ENCODE measurements around the gene ADGRL3. TPM values are rescaled to one million over a fixed set of nuclear protein-coding genes. Genes with fewer than 3 reads are reported as not detected.
"Not testable (repeated sequence)": the region's sequence is repeated elsewhere in the genome, so short reads cannot be mapped to it uniquely, and the experiment has no call there.

The ADGRL3 gene
- total RNA-seq, 1 donor from 2014 or later = 3.0 TPM

- DNase-seq (no peak), ATAC-seq (ENCODE audit: poor library complexity) (no peak)
- intact Hi-C loops (cut with DNase I) = no loop called here
These were observed 724.0 kb downstream of the ADGRL3 start for GRCh38 chr4:61924131-61924530.

- DNase-seq (no peak), ATAC-seq (ENCODE audit: poor library complexity) (no peak)
- intact Hi-C loops (cut with DNase I) = no loop called here
These were observed 733.4 kb downstream of the ADGRL3 start for GRCh38 chr4:61933527-61933926.

- intact Hi-C loops (cut with DNase I) = no loop called here
- ATAC-seq (ENCODE audit: poor library complexity) (no peak), DNase-seq (no peak)
These were observed 734.1 kb downstream of the ADGRL3 start for GRCh38 chr4:61934198-61934597.

GRCh38 chr4:61938250-61938846, 738.2 kb downstream of the ADGRL3 start:
- ATAC-seq (ENCODE audit: poor library complexity) (no peak), DNase-seq (no peak)
- intact Hi-C loops (cut with DNase I) = no loop called here

GRCh38 chr4:61950625-61951024, 750.5 kb downstream of the ADGRL3 start:
- DNase-seq (no peak), ATAC-seq (ENCODE audit: poor library complexity) (no peak)
- intact Hi-C loops (cut with DNase I) = no loop called here

- DNase-seq (no peak), ATAC-seq (ENCODE audit: poor library complexity) (no peak)
- intact Hi-C loops (cut with DNase I) = no loop called here
These were observed 753.3 kb downstream of the ADGRL3 start for GRCh38 chr4:61953386-61953785.

GRCh38 chr4:61958591-61958990, 758.5 kb downstream of the ADGRL3 start:
- DNase-seq (no peak), ATAC-seq (ENCODE audit: poor library complexity) (no peak)
- intact Hi-C loops (cut with DNase I) = no loop called here

GRCh38 chr4:61959087-61959486, 759.0 kb downstream of the ADGRL3 start:
- no peak for ATAC-seq (ENCODE audit: poor library complexity)
- intact Hi-C loops (cut with DNase I) = no loop called here
- DNase-seq = no peak

GRCh38 chr4:61984260-61984909, 784.3 kb downstream of the ADGRL3 start:
- intact Hi-C loops (cut with DNase I) = no loop called here
- DNase-seq (no peak), ATAC-seq (ENCODE audit: poor library complexity) (no peak)

- ATAC-seq (ENCODE audit: poor library complexity) (no peak), DNase-seq (no peak)
- intact Hi-C loops (cut with DNase I) = no loop called here
These were observed 785.3 kb downstream of the ADGRL3 start for GRCh38 chr4:61985426-61985825.

GRCh38 chr4:61986929-61987328, 786.8 kb downstream of the ADGRL3 start:
- DNase-seq; ATAC-seq (ENCODE audit: poor library complexity); intact Hi-C loops (cut with DNase I): not testable (repeated sequence)

GRCh38 chr4:61992351-61992750, 792.2 kb downstream of the ADGRL3 start:
- DNase-seq (no peak), ATAC-seq (ENCODE audit: poor library complexity) (no peak)
- intact Hi-C loops (cut with DNase I) = no loop called here

- ATAC-seq (ENCODE audit: poor library complexity) = no peak
- intact Hi-C loops (cut with DNase I) = no loop called here
- DNase-seq = no peak
These were observed 793.9 kb downstream of the ADGRL3 start for GRCh38 chr4:61994036-61994435.

GRCh38 chr4:61995717-61996340, 795.7 kb downstream of the ADGRL3 start:
- intact Hi-C loops (cut with DNase I) = no loop called here
- no peak for DNase-seq
- no peak for ATAC-seq (ENCODE audit: poor library complexity)

- ATAC-seq (ENCODE audit: poor library complexity) (no peak), DNase-seq (no peak)
- intact Hi-C loops (cut with DNase I) = no loop called here
These were observed 796.8 kb downstream of the ADGRL3 start for GRCh38 chr4:61996943-61997342.

GRCh38 chr4:61997831-61998230, 797.7 kb downstream of the ADGRL3 start:
- DNase-seq = no peak
- no peak for ATAC-seq (ENCODE audit: poor library complexity)
- intact Hi-C loops (cut with DNase I) = no loop called here

GRCh38 chr4:62003695-62004094, 803.6 kb downstream of the ADGRL3 start:
- intact Hi-C loops (cut with DNase I) = no loop called here
- ATAC-seq (ENCODE audit: poor library complexity) (no peak), DNase-seq (no peak)

- intact Hi-C loops (cut with DNase I) = no loop called here
- ATAC-seq (ENCODE audit: poor library complexity) (no peak), DNase-seq (no peak)
These were observed 804.8 kb downstream of the ADGRL3 start for GRCh38 chr4:62004881-62005280.

- DNase-seq (no peak), ATAC-seq (ENCODE audit: poor library complexity) (no peak)
- intact Hi-C loops (cut with DNase I) = no loop called here
These were observed 806.0 kb downstream of the ADGRL3 start for GRCh38 chr4:62006108-62006507.

- intact Hi-C loops (cut with DNase I) = no loop called here
- no peak for ATAC-seq (ENCODE audit: poor library complexity)
- DNase-seq = no peak
These were observed 815.1 kb downstream of the ADGRL3 start for GRCh38 chr4:62015043-62015739.

All from Right ventricle myocardium superior (tissue), 1 donor.